HepG2 (cell line): ENCODE results near the gene ARIH2. TPM values are rescaled to one million over a fixed set of nuclear protein-coding genes. Genes with fewer than 3 reads are reported as not detected.

ENCODE experiments used
- AHR ChIP-seq: IDR thresholded peaks from 2 replicates; pipeline ENCODE4 v1.6.1; 2018; ENCODE audit warnings: missing genetic modification reagents, missing compliant biosample characterization
- ESRRA ChIP-seq: sonication (generic); formaldehyde crosslinking; IDR thresholded peaks from 2 replicates; pipeline ENCODE4 v1.5.1; 2020; ENCODE audit warnings: mild to moderate bottlenecking, low read depth, missing genetic modification reagents
- FOXP1 ChIP-seq, 2 experiments: fragments of 450-650 bp in 1 of 2; IDR thresholded peaks; 2 replicates each; pipeline ENCODE4 v1.6.1; 2017 to 2018; ENCODE audit warnings: antibody characterized with exemption in 1 of 2
- HMGA1 ChIP-seq: sonication (generic); formaldehyde crosslinking; conservative IDR thresholded peaks from 2 replicates; pipeline ENCODE4 v1.4.0; 2020; ENCODE audit warnings: missing genetic modification reagents
- KLF9 ChIP-seq: IDR thresholded peaks from 2 replicates; pipeline ENCODE4 v1.6.1; 2016; ENCODE audit warnings: low read depth
- MATR3 ChIP-seq: sonication (generic); formaldehyde crosslinking; IDR thresholded peaks from 2 replicates; pipeline ENCODE4 v1.4.0; 2020; ENCODE audit warnings: missing genetic modification reagents
- PHF21A ChIP-seq: sonication (generic); formaldehyde crosslinking; IDR thresholded peaks from 2 replicates; pipeline ENCODE4 v1.5.0; 2020; ENCODE audit warnings: mild to moderate bottlenecking, missing genetic modification reagents
- SP2 ChIP-seq: sonication (generic); formaldehyde crosslinking; IDR thresholded peaks from 2 replicates; pipeline ENCODE4 v1.5.1; 2020; ENCODE audit warnings: mild to moderate bottlenecking, missing genetic modification reagents
- WIZ ChIP-seq: sonication (generic); formaldehyde crosslinking; IDR thresholded peaks from 2 replicates; pipeline ENCODE4 v1.5.1; 2020; ENCODE audit warnings: mild to moderate bottlenecking, missing genetic modification reagents
- ZKSCAN5 ChIP-seq: sonication (generic); formaldehyde crosslinking; IDR thresholded peaks from 2 replicates; pipeline ENCODE4 v1.5.1; 2020; ENCODE audit warnings: mild to moderate bottlenecking, missing genetic modification reagents
- ZMYM4 ChIP-seq: sonication (generic); formaldehyde crosslinking; IDR thresholded peaks from 2 replicates; pipeline ENCODE4 v1.8.1; 2023; ENCODE audit warnings: mild to moderate bottlenecking, missing genetic modification reagents
- ZNF3 ChIP-seq: IDR thresholded peaks from 2 replicates; pipeline ENCODE4 v1.7.0; 2017; ENCODE audit warnings: inconsistent platforms
- ZNF572 ChIP-seq: sonication (generic); formaldehyde crosslinking; IDR thresholded peaks from 2 replicates; pipeline ENCODE4 v1.5.1; 2020; ENCODE audit warnings: mild to moderate bottlenecking, missing genetic modification reagents
- ZNF782 ChIP-seq: sonication (generic); formaldehyde crosslinking; IDR thresholded peaks from 2 replicates; pipeline ENCODE4 v1.4.0; 2020; ENCODE audit warnings: missing genetic modification reagents, mild to moderate bottlenecking, borderline replicate concordance
- polyA plus RNA-seq, 8 experiments: library from polyadenylated mRNA; depleted of rRNA in 3 of 8; stranded (reverse) in 7 of 8; unstranded in 1 of 8; fragments of >200 nt; fragmentation: Illumina TruSeq in 4 of 8; extraction: Trizol in 4 of 8; gene quantifications; 2 replicates each; pipeline versions ENCODE4 v1.2.1 to v1.2.3, GENCODE V29; 2011 to 2016; ENCODE audit warnings: low read depth in 4 of 8, missing spikeins in 1 of 8, mixed read lengths in 1 of 8; ENCODE audit not compliant: insufficient read depth in 1 of 8
- total RNA-seq, 5 experiments: library from RNA; depleted of rRNA; stranded (reverse); fragments of >200 nt; fragmentation: Illumina TruSeq; extraction: Trizol; gene quantifications; 2 replicates each; pipeline ENCODE4 v1.2.3, GENCODE V29; 2016; ENCODE audit warnings: low read depth in 1 of 5
- TF ChIP-seq, protein P1 (sequence below): sonication (generic); formaldehyde crosslinking; IDR thresholded peaks from 2 replicates; pipeline ENCODE4 v1.5.1; 2020; ENCODE audit warnings: missing genetic modification reagents, mild to moderate bottlenecking, borderline replicate concordance
- TF ChIP-seq, protein P2 (sequence below): sonication (generic); formaldehyde crosslinking; IDR thresholded peaks from 2 replicates; pipeline ENCODE4; 2020; ENCODE audit warnings: missing genetic modification reagents, mild to moderate bottlenecking, borderline replicate concordance
- TF ChIP-seq, protein P3 (sequence below): sonication (generic); formaldehyde crosslinking; IDR thresholded peaks from 2 replicates; pipeline ENCODE4 v1.4.0; 2020; ENCODE audit warnings: missing genetic modification reagents, mild to moderate bottlenecking, borderline replicate concordance
- TF ChIP-seq, protein P4 (sequence below): sonication (generic); formaldehyde crosslinking; IDR thresholded peaks from 2 replicates; pipeline ENCODE4 v1.4.0; 2020; ENCODE audit warnings: low read depth, missing genetic modification reagents

Gene ARIH2
- total and polyA plus RNA-seq, 2 of the 13 experiments (the other 11 are each of a cell fraction or from before 2014, with no cell fraction given): 64.8 to 83.3 TPM

DNA sequence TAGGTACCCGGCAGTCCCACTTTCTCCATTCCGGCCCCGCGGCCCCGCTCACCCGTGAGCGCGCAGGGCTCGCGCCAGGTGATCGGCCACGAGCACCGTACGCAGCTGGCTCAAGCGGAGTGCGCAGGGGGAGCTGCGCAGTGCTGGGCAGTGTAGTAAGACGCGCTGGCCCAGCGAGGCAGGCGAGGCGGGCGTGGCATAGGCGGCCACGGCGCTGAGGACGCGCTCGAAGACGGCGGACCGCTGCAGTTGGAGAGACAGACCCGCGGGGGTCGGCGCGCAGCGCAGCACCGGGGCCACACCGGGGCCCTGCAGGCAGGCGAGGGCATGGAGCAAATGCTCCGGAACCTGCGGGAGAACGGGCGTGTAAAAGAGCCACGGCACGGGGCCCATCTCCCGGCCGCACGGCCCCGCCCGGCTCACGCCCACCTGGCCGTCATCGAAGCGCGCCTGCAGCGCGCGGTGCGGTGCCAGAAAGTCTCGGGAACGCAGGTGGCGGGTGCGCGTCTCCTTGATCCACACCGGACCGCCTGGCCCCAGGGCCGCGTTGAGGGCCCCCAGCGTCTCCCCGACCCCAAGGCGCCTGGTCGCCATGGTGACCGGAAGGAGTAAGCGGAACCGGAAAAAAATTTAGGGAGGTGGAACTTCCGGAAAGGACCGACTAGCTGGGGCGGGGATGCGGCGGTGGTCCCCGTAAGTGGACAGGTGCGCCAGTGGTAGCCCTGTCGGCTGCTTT is 99.5 kb downstream of the ARIH2 start, which contains the start of gene DALRD3 (continued):
- TF ChIP-seq, protein P1, sequence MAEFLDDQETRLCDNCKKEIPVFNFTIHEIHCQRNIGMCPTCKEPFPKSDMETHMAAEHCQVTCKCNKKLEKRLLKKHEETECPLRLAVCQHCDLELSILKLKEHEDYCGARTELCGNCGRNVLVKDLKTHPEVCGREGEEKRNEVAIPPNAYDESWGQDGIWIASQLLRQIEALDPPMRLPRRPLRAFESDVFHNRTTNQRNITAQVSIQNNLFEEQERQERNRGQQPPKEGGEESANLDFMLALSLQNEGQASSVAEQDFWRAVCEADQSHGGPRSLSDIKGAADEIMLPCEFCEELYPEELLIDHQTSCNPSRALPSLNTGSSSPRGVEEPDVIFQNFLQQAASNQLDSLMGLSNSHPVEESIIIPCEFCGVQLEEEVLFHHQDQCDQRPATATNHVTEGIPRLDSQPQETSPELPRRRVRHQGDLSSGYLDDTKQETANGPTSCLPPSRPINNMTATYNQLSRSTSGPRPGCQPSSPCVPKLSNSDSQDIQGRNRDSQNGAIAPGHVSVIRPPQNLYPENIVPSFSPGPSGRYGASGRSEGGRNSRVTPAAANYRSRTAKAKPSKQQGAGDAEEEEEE: no peak
- TF ChIP-seq ZNF572 (CRISPR knock-in tag) (no peak), ESRRA (CRISPR knock-in tag) (no peak), ZNF782 (peak; percentile 86), FOXP1 (IDR thresholded peaks at IDR 0.05) (no peak), FOXP1 (CRISPR knock-in tag; IDR thresholded peaks at IDR 0.05) (no peak), ZKSCAN5 (CRISPR knock-in tag) (no peak), PHF21A (CRISPR knock-in tag) (peak; percentile 45; the same call in 1 of the 2 replicates), KLF9 (no peak), ZMYM4 (peak; percentile 57; the same call in 1 of the 2 replicates), SP2 (CRISPR knock-in tag) (peak; percentile 71), ZNF3 (CRISPR knock-in tag) (no peak), MATR3 (CRISPR knock-in tag) (no peak), HMGA1 (CRISPR knock-in tag) (no peak), AHR (CRISPR knock-in tag) (no peak), WIZ (CRISPR knock-in tag) (no peak; the same call in 1 of the 2 replicates)
- TF ChIP-seq, protein P2, sequence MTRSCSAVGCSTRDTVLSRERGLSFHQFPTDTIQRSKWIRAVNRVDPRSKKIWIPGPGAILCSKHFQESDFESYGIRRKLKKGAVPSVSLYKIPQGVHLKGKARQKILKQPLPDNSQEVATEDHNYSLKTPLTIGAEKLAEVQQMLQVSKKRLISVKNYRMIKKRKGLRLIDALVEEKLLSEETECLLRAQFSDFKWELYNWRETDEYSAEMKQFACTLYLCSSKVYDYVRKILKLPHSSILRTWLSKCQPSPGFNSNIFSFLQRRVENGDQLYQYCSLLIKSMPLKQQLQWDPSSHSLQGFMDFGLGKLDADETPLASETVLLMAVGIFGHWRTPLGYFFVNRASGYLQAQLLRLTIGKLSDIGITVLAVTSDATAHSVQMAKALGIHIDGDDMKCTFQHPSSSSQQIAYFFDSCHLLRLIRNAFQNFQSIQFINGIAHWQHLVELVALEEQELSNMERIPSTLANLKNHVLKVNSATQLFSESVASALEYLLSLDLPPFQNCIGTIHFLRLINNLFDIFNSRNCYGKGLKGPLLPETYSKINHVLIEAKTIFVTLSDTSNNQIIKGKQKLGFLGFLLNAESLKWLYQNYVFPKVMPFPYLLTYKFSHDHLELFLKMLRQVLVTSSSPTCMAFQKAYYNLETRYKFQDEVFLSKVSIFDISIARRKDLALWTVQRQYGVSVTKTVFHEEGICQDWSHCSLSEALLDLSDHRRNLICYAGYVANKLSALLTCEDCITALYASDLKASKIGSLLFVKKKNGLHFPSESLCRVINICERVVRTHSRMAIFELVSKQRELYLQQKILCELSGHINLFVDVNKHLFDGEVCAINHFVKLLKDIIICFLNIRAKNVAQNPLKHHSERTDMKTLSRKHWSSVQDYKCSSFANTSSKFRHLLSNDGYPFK (CRISPR knock-in tag): peak; percentile 70
- TF ChIP-seq, protein P3, sequence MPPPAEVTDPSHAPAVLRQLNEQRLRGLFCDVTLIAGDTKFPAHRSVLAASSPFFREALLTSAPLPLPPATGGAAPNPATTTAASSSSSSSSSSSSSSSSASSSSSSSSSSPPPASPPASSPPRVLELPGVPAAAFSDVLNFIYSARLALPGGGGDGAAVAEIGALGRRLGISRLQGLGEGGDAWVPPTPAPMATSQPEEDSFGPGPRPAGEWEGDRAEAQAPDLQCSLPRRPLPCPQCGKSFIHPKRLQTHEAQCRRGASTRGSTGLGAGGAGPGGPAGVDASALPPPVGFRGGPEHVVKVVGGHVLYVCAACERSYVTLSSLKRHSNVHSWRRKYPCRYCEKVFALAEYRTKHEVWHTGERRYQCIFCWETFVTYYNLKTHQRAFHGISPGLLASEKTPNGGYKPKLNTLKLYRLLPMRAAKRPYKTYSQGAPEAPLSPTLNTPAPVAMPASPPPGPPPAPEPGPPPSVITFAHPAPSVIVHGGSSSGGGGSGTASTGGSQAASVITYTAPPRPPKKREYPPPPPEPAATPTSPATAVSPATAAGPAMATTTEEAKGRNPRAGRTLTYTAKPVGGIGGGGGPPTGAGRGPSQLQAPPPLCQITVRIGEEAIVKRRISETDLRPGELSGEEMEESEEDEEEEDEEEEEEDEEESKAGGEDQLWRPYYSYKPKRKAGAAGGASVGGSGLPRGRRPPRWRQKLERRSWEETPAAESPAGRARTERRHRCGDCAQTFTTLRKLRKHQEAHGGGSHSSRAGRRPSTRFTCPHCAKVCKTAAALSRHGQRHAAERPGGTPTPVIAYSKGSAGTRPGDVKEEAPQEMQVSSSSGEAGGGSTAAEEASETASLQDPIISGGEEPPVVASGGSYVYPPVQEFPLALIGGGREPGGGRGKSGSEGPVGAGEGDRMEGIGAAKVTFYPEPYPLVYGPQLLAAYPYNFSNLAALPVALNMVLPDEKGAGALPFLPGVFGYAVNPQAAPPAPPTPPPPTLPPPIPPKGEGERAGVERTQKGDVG: no peak; the same call in 1 of the 2 replicates
- TF ChIP-seq, protein P4, sequence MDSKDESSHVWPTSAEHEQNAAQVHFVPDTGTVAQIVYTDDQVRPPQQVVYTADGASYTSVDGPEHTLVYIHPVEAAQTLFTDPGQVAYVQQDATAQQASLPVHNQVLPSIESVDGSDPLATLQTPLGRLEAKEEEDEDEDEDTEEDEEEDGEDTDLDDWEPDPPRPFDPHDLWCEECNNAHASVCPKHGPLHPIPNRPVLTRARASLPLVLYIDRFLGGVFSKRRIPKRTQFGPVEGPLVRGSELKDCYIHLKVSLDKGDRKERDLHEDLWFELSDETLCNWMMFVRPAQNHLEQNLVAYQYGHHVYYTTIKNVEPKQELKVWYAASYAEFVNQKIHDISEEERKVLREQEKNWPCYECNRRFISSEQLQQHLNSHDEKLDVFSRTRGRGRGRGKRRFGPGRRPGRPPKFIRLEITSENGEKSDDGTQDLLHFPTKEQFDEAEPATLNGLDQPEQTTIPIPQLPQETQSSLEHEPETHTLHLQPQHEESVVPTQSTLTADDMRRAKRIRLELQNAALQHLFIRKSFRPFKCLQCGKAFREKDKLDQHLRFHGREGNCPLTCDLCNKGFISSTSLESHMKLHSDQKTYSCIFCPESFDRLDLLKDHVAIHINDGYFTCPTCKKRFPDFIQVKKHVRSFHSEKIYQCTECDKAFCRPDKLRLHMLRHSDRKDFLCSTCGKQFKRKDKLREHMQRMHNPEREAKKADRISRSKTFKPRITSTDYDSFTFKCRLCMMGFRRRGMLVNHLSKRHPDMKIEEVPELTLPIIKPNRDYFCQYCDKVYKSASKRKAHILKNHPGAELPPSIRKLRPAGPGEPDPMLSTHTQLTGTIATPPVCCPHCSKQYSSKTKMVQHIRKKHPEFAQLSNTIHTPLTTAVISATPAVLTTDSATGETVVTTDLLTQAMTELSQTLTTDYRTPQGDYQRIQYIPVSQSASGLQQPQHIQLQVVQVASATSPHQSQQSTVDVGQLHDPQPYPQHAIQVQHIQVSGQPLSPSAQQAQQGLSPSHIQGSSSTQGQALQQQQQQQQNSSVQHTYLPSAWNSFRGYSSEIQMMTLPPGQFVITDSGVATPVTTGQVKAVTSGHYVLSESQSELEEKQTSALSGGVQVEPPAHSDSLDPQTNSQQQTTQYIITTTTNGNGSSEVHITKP: no peak
